Panc1 (cell line): ENCODE results near the gene UBXN1.

Experiments
- CTCF ChIP-seq: fragments of 450-650 bp; IDR thresholded peaks from 2 replicates; pipeline ENCODE4 v1.5.1; 2017; ENCODE audit warnings: mild to moderate bottlenecking
- POLR2AphosphoS5 ChIP-seq: IDR thresholded peaks from 2 replicates; pipeline ENCODE4 v1.6.1; 2012; ENCODE audit warnings: mild to moderate bottlenecking, low read depth, low read length, moderate library complexity

DNA sequence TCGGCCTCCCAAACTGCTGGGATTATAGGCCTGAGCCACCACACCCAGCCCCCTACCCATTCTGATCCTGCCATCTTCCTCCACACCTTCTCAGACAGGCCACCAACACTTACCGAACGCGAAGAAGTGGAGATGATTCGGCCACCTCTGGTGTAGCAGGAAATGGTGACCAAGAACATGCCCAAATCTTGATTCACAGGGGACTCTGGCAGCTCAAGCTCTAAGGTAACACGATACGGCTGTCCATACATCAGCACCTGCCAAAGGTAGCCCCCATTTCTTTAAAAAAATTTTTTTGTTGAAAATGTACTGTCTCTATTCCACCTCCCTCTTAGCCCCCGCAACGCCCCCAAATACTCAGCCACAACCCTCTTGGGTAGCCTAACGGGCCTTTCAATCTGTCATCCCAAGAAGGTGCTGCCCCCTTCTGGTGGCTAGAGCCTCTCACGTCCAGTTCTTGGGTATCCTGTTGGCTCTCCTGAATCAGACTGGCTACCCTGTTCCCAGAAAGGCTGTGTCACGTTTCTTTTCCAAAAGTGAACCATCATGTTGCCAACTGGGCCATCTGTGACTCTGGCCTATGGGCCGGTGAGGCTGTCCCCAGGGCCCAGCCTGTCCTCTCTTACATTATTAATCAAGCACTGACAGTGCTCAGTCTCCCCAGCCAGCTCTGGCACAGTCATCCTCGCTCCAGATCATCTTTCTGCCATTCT is 15.7 kb upstream of the UBXN1 start:
- TF ChIP-seq CTCF (peak; percentile 90), POLR2AphosphoS5 (no peak)
